Measurements from ENCODE around the gene TRMO.

Gene TRMO

DNA sequence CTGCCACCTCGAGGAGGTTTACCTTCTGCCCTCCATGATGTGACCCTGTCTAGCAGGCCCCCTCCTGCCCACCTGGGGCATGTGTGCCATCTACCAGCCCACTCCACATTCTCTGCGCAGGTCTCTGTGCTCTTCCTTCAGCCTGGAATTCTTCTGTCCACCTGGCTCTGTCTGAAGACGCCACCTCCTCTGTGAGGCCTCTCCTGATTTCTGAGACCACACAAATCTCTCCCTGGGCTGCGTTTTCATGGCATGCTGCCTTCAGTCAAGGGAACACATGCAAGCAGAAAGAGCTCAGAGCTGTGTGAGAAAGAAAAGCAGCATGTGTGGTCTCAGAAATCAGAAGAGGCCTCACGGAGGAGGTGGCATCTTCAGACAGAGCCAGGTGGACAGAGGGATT is 47.2 kb downstream of the TRMO start:
- in situ Hi-C loops (cut with HindIII; ENCODE audit: low pct_ligation_motif_present, low pct_unique_long_range_greater_than_20kb, low sequenced_read_pairs) = no loop called here
- DNase-seq = no peak

DNA sequence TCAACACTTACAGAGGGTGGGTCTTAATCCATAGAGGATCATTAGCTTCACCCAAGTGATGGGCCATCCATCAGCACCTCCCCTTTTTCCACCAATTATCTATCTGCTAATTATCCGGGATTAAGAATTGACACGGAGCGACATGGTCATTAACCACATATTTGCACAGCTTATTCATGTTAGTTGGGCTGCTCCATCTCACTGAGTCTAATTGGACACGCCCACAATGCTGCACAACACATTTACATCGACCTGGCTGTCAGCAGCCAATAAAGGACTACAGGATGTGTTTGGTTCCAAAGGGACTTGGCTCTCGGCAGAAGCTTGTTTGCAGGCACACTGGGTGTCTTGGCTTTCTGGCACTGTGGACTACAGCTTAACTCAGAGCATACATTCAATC is 47.7 kb downstream of the TRMO start:
- in situ Hi-C loops (cut with HindIII; ENCODE audit: low pct_ligation_motif_present, low pct_unique_long_range_greater_than_20kb, low sequenced_read_pairs) = no loop called here
- no peak for DNase-seq

DNA sequence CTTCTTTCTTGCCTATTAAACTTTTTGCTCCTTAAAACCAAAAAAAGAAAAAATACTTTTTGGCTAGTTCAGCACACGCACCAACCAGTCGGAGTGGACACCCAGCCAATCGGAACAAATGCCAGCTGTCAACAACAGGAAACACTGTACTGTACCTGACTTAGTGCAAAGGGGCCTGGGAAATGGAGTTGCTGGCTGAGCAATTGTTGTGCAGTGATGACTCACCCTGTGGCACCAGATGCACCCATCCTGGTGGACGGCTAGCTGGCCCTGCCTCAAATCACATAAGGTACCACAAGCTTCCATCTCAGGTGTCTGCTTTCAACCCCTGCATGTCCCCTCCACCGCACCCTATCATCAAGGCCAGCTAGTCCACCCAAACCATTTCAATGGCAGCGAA is 48.4 kb downstream of the TRMO start:
- DNase-seq = peak; percentile 22
- in situ Hi-C loops (cut with HindIII; ENCODE audit: low pct_ligation_motif_present, low pct_unique_long_range_greater_than_20kb, low sequenced_read_pairs) = no loop called here

DNA sequence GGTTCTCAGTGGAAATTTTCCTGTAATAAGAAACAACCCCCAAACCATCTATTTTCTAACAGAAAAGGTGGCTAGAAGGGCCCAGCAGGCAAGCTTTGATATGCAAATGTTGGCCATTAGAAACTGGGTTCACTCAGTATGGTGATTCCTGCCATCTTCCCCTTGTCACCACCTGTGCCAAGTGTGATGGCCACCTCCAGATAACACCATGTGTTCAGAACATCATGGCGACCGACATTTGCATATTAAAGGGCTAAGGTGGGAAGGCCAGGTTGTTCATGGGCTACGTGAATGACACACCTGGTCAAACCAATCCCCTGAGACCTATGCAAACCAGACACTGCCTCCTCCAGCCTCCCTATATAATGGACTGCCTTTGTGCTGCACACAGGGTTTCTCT is 48.9 kb downstream of the TRMO start:
- no peak for DNase-seq
- in situ Hi-C loops (cut with HindIII; ENCODE audit: low pct_ligation_motif_present, low pct_unique_long_range_greater_than_20kb, low sequenced_read_pairs) = no loop called here

DNA sequence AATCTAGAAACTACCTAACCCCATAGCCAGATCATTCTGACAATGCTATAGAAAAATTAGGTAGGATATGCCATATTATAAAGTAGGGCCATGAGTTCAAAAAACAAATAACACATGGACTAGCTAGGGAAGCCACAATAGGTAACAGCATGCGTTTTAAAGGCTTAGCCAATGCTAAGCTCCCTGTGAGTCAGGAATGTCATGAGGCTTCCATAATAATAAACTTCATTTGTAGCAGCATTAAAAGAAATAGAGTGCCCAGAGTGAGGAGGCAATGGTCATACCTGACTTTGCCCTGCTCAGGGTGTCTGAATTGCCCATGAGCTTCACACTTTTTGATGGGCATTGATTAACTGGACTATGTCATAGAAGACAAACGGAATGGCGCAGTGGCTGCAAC is 53.4 kb downstream of the TRMO start:
- DNase-seq = no peak

DNA sequence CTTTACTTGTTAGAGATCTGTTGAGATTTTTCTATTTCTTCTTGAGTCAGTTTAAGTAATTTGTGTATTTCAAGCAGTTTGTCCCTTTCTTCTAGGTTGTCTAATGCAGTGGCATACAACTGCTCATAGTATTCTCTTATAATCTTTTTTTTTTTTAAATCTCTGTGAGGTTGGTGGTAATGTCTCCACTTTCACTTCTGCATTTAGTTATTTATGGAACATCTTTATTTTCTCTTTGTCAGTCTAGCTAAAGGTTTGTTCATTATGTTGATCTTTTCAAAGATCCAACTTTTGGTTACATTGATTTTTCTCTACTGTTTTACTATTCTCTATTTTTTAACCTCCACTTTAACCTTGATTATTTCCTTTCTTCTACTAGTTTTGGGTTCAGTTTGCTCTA is 55.5 kb downstream of the TRMO start:
- no peak for DNase-seq
- in situ Hi-C loops (cut with HindIII; ENCODE audit: low pct_ligation_motif_present, low pct_unique_long_range_greater_than_20kb, low sequenced_read_pairs) = no loop called here

More for the DNA sequence above, 53.4 kb downstream of the TRMO start:
- in situ Hi-C loops (cut with HindIII; ENCODE audit: low pct_ligation_motif_present, low pct_unique_long_range_greater_than_20kb, low sequenced_read_pairs) = no loop called here

DNA sequence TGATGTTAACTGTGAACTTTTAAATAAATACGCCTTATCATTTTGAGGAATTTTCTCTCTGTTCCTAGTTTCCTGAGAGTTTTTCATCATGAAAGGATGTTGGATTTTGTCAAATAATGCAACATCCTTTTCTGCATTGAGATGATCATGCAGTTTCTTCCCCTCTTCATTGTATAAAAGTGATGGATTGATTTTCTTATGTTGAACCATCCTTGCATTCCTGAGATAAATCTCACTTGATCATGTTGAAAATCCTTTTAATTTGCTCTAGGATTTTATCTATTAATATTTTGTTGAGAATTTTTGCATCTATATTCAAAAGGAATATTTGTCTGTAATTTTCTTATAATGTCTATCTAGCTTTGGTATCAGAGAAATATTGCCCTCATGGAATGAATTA is 56.0 kb downstream of the TRMO start:
- in situ Hi-C loops (cut with HindIII; ENCODE audit: low pct_ligation_motif_present, low pct_unique_long_range_greater_than_20kb, low sequenced_read_pairs) = no loop called here
- no peak for DNase-seq

DNA sequence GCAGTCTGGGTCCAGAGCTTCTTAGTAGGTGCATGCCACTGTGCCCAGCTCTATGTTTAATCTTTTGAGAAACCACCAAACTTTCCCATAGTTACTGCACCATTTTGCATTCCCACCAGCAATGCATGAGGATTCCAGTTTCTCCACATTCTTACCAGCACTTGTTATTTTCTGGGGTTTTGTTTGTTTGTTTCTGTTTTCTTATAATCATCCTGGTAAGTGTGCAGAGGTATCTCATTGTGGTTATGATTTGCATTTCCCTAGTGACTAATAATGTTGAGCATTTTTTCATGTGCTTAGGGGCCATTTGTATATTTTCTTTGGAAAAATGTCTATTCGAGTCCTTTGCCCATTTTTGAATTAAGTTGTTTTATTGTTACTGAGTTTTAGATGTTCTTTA is 57.9 kb downstream of the TRMO start:
- no peak for DNase-seq
- in situ Hi-C loops (cut with HindIII; ENCODE audit: low pct_ligation_motif_present, low pct_unique_long_range_greater_than_20kb, low sequenced_read_pairs) = no loop called here

DNA sequence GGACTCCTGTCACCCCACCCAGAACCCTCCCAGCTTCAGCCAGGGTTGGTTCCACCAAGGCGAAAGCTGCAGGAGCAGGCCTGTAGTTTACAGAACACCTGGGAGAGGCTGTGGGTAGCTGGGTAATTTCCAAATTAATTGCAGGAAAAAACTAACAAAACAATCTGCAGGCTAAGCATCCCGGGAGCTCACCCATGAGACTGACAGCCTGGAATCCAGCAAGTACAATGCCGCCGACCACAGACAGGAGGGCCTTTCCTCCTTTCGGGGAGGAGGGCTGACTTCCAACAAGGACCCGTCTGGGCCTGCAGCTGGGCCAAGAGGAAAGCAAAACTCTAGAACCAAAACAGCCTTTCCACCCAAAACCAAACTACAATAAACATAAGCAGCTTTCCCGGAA is 59.0 kb downstream of the TRMO start:
- no peak for DNase-seq
- in situ Hi-C loops (cut with HindIII; ENCODE audit: low pct_ligation_motif_present, low pct_unique_long_range_greater_than_20kb, low sequenced_read_pairs) = no loop called here

DNA sequence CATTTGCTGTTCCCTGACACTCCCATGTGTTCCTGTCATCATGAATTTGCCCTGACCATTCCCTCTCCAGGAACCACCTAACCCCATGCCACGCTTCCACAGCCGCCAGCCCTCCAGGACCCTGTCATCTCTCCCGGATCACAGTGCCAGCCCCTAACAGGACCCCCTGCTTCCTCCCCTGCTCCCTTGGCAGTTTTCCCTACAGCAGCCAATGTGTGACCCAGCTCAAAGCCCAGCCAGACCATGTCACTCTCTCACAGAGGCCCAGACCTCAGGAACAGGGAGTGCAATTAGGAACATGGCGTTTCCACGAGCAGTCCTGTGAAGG is 61.2 kb downstream of the TRMO start:
- no peak for DNase-seq
- in situ Hi-C loops (cut with HindIII; ENCODE audit: low pct_ligation_motif_present, low pct_unique_long_range_greater_than_20kb, low sequenced_read_pairs) = no loop called here

DNA sequence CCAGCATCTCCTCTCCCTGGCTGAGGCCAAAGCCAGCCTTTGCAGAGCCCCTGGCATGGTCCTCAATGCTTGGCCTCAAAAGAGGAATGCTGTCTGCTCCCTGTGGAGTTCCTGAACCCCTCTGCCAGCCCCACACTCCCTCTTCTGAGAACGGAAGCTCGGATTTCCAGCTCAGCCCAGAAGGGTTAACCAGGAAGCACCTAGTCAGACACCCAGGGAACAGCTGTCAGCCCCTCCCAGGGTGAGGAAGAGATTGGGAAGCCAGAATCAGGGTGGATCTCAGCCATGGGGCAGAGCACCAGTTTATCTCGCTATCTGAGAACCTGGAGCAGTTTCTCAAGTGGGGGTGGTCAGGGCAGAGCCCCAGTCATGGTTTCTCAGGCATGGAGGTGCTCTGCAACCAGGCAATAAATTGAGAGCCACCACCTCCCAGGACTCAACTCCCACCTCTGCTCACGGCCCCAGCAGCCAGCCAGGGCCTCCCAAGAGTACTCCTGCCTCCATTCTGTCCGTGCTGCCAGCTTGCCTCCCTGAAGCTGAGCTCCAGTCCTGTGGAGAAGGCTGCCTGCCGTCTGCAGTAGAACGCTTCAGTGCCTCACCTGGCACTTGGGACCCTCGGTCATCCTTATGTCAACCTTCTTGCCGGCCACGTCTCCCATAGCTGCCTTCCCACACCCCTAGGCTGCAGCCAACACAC is 61.7 kb downstream of the TRMO start:
- DNase-seq = no peak
- in situ Hi-C loops (cut with HindIII; ENCODE audit: low pct_ligation_motif_present, low pct_unique_long_range_greater_than_20kb, low sequenced_read_pairs) = no loop called here

DNA sequence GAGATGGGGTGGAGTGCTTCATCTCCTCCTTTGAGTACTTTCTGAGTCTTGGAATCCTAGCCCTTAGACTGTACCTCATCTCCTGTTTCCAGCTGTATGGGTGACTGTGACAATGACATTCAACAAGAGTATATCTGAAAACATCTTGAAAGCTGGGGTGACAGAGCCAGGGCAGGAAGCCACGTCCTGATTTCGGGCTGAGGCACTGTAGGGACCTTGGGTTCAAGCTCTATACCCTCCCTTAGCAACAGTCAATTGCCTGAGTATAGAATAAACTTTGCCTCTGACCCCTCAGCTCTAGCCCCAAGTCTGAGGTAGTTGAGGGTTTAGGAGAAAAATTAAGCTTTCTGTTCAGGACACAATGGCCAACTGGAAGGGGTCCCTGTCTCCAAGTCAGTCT is 63.0 kb downstream of the TRMO start:
- no peak for DNase-seq
- in situ Hi-C loops (cut with HindIII; ENCODE audit: low pct_ligation_motif_present, low pct_unique_long_range_greater_than_20kb, low sequenced_read_pairs) = no loop called here

DNA sequence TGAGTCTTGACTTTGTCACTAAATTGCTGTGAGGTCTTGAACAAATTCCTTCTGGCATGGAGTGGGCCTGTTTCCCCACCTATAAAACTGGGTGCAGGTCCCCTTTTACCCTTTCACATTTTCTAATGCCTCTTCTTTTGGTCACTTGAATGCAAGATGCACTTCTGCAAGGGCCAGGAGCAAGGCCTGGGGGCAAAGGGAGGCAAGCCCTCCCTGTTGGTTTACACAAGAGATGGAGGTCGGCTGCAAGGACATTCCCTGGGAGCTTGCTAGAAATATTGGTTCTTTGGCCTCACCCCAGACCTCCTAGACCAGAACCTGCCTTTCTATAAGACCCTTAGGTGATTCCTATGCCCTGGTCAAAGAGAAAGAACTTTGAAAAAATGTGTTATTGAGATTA is 63.5 kb downstream of the TRMO start:
- in situ Hi-C loops (cut with HindIII; ENCODE audit: low pct_ligation_motif_present, low pct_unique_long_range_greater_than_20kb, low sequenced_read_pairs) = no loop called here
- DNase-seq = no peak

DNA sequence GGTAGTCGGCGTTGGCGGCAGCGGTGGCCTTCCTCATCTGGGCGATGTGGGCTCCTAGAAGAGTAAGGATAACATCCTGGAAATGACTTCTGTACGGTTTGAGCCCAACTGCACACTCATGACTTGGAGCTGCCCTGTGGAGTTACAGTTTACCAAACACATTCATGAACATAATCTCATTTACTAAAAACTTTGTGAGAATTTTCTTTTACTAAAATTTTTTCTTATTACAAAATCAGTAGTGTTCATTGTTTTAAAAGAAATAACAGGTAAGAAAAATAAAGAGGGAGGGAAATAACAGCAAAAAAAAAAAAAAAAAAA is 63.9 kb downstream of the TRMO start:
- in situ Hi-C loops (cut with HindIII; ENCODE audit: low pct_ligation_motif_present, low pct_unique_long_range_greater_than_20kb, low sequenced_read_pairs) = no loop called here
- no peak for DNase-seq

DNA sequence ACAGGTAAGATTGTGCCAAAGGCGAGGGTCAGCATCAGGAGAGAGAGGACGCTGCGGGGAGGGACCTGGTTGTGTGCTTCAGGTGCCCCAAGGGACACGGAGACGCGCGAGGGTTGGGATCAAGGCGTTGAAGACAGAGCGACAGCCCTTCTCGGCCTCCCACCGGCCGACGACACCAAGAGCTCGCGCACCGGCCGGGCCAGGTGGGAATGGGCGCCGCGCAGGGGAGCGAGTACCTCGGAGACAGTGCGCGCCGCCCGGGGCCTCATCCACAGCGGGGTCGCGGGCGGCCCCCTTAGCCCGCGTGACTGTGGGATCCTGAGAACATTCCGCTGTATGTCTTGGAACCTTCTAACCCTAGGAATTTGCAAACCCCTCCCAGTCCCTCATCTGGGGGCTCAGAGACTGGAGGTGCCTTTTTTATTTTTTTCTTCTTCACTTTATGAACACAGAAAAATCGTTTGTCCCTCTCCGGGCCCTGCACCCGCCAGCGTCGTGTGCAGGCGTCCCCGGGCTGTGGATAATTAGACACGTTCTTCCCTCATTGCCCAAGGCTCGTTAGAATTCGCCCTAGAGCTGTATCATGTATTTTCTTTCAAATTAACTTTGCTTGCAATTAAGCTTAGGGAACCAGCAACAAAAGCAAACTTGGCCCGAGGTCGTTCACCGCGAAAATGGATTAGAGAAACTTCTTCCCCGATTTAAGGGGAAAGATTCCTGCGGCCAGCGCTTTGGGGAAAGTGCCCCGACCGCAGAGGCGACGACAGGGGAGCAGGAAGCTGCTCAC is 64.5 kb downstream of the TRMO start:
- DNase-seq = no peak
- in situ Hi-C loops (cut with HindIII; ENCODE audit: low pct_ligation_motif_present, low pct_unique_long_range_greater_than_20kb, low sequenced_read_pairs) = no loop called here

DNA sequence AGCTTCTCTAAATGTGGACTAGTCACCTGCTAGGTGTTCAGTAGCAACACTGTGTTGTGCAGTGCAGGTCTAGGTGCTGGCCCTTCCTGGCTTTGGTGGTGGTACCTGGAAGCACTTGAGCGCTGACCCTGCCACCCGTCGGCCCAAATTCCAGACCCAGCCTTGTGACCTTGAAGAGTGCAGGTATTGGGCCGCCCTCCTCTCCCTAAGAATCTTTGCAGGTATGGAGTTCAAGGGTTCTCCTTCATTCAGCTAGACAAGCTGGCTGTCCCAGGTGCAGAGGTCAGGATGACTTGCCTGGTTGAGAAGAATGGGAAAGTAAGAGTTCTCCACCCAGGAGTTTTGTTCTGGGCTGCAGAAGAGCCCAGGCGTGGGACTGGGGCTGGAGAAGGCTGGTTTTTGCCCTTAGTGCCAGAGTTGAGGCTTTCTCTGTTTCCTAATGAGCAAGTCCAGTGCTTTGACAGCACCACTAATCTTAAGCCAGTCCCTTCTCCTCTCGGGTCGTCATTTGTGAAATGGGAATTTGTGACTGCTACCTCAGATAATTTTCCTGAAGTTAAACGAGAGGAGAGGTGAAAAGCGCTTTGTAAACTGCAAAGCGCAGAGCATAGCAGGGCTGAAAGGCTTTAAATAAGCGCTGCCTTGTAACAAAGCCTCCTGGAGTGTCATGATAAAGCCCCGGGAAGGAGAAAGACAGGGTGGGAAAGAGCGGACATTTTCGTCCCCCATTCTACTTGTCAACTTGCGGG is 65.3 kb downstream of the TRMO start:
- in situ Hi-C loops (cut with HindIII; ENCODE audit: low pct_ligation_motif_present, low pct_unique_long_range_greater_than_20kb, low sequenced_read_pairs) = no loop called here
- DNase-seq = no peak

DNA sequence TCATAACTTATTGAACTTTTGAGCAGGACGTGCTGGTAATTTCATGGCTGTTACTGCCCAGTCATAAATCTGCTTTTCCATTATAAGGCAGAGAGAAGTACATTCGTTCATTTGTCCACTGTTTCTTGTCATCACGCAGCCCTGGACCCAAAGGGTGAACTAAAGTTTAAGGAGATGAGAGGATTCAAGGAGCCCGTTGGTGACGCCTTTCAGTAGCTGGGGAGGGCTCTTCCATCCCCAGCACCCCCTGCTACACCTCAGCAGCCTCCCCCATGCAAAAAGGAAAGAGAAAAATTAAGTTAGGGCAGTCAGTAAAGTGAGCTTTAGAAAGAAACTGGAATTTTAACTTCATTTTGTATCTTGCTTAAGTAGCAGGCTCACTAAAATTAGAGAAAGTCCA is 66.4 kb downstream of the TRMO start:
- in situ Hi-C loops (cut with HindIII; ENCODE audit: low pct_ligation_motif_present, low pct_unique_long_range_greater_than_20kb, low sequenced_read_pairs) = no loop called here
- DNase-seq = no peak

DNA sequence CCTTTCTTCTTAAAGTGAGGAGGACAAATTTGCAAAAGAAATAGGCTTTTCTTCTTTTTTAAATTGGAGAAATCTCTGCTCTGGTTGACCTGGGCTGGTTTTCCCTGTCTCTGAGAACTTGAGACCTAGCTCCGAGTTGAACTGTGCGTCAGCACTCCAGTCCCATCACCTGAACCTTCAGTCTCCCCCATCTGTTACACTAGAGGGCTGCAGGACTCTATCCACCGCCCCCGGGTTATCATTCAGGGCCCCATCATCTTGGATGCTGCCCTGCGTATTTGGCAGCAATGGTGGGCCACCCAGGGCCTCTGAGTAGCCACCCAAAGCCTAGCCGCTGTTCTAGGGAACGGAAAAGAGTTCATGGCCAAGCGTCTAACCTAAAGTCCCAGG is 66.8 kb downstream of the TRMO start:
- in situ Hi-C loops (cut with HindIII; ENCODE audit: low pct_ligation_motif_present, low pct_unique_long_range_greater_than_20kb, low sequenced_read_pairs) = no loop called here

DNA sequence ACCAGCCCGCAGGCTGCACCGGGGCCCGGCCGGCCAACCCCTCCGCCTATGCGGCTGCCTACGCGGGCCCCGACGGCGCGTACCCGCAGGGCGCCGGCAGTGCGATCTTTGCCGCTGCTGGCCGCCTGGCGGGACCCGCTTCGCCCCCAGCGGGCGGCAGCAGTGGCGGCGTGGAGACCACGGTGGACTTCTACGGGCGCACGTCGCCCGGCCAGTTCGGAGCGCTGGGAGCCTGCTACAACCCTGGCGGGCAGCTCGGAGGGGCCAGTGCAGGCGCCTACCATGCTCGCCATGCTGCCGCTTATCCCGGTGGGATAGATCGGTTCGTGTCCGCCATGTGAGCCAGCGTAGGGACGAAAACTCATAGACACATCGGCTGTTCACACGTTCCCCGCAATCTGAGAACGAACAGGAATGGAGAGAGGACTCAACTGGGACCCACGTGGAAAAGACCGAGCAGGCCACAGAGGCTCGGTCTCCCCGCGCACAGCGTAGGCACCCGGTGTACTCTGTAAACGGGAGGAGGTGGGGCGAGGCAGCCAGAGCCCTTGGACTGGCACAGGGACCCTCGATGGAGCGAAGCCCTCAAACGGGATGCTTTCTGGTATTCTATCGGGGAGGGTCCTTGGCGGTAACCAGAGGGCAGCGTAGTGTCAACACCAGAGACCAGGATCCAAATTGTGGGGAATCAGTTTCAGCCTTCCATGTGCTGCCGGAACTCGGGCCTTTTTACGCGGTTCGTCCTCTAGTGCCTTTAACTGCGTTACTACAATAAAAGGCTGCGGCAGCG is 67.4 kb downstream of the TRMO start:
- in situ Hi-C loops (cut with HindIII; ENCODE audit: low pct_ligation_motif_present, low pct_unique_long_range_greater_than_20kb, low sequenced_read_pairs) = no loop called here

More for the DNA sequence above, 66.8 kb downstream of the TRMO start:
- no peak for DNase-seq

More for the DNA sequence above, 67.4 kb downstream of the TRMO start:
- DNase-seq = no peak

Data from ACHN (cell line).